NCI-H2171 treated with DMSO at 0.1 percent for 48 hours (cell line): Measurements from ENCODE around the gene MRPL17.

ENCODE experiments used
- DNase-seq: peaks from one replicate; lab custom pipeline; 2025; lab: John Stamatoyannopoulos, UW

The MRPL17 gene

GRCh38 chr11:6632116-6633073 lies 50.7 kb downstream of the MRPL17 start:
- DNase-seq, result no peak

GRCh38 chr11:6631361-6631890 lies 51.7 kb downstream of the MRPL17 start:
- no peak for DNase-seq

- no peak for DNase-seq
These were observed 52.4 kb downstream of the MRPL17 start for GRCh38 chr11:6630632-6631291.
